OCI-LY1 (cell line): Measurements from ENCODE around the gene CCL26.

ENCODE experiments used
- H2AFZ ChIP-seq: fragments of 200-600 bp; sonication (generic), shearing (Covaris generic); 2 replicates; pipeline ENCODE4 v1.6.0; 2014; ENCODE audit warnings: antibody characterized with exemption, mild to moderate bottlenecking, low read length
- H3F3A ChIP-seq: fragments of 200-600 bp; sonication (generic), shearing (Covaris generic); 2 replicates; pipeline ENCODE4 v1.6.0; 2014; ENCODE audit warnings: mild to moderate bottlenecking, antibody characterized with exemption, low read length, moderate library complexity; ENCODE audit not compliant: insufficient read depth
- H3K27ac ChIP-seq: fragments of 200-600 bp; sonication (generic); 2 replicates; pipeline ENCODE4 v1.5.1; 2014; ENCODE audit warnings: low read length, mixed run types, mild to moderate bottlenecking, low read depth; ENCODE audit not compliant: poor library complexity, severe bottlenecking
- H3K27me3 ChIP-seq: fragments of 200-600 bp; sonication (generic); 2 replicates; pipeline ENCODE4 v1.6.0; 2014; ENCODE audit warnings: antibody characterized with exemption, mild to moderate bottlenecking, low read length, moderate library complexity; ENCODE audit not compliant: insufficient read depth
- H3K36me3 ChIP-seq: fragments of 200-600 bp; sonication (generic); 2 replicates; pipeline ENCODE4 v1.6.1; 2014; ENCODE audit warnings: mild to moderate bottlenecking, antibody characterized with exemption, low read length, moderate library complexity, mixed read lengths; ENCODE audit not compliant: insufficient read depth
- H3K4me1 ChIP-seq: fragments of 200-600 bp; sonication (generic); 2 replicates; pipeline ENCODE4 v1.5.1; 2014; ENCODE audit warnings: mild to moderate bottlenecking, low read length, moderate library complexity; ENCODE audit not compliant: insufficient read depth, severe bottlenecking
- H3K4me2 ChIP-seq: fragments of 200-600 bp; sonication (generic), shearing (Covaris generic); 2 replicates; pipeline ENCODE4 v1.6.1; 2014; ENCODE audit warnings: low read length
- H3K4me3 ChIP-seq: fragments of 200-600 bp; sonication (generic); 2 replicates; pipeline ENCODE4 v1.5.1; 2014; ENCODE audit warnings: low read length, low read depth, mild to moderate bottlenecking, mixed read lengths; ENCODE audit not compliant: poor library complexity, severe bottlenecking
- H3K79me2 ChIP-seq: fragments of 200-600 bp; shearing (Covaris generic); 2 replicates; pipeline ENCODE4 v1.6.1; 2016; ENCODE audit warnings: mixed run types, low read length, mixed read lengths; ENCODE audit not compliant: insufficient read depth
- H3K9ac ChIP-seq: fragments of 200-600 bp; sonication (generic), shearing (Covaris generic); 2 replicates; pipeline ENCODE4 v1.6.1; 2014; ENCODE audit warnings: mild to moderate bottlenecking, low read length, mixed read lengths
- H3K9me2 ChIP-seq: fragments of 200-600 bp; sonication (generic), shearing (Covaris generic); 2 replicates; pipeline ENCODE4 v1.6.1; 2014; ENCODE audit warnings: low read depth, mild to moderate bottlenecking, low read length, mixed read lengths
- H3K9me3 ChIP-seq: fragments of 200-600 bp; shearing (Covaris generic); 2 replicates; pipeline ENCODE4 v1.6.1; 2014; ENCODE audit warnings: low read length, mixed read lengths
- H4K20me1 ChIP-seq: fragments of 200-600 bp; sonication (generic), shearing (Covaris generic); 2 replicates; pipeline ENCODE4 v1.6.0; 2016; ENCODE audit warnings: mild to moderate bottlenecking, low read length; ENCODE audit not compliant: insufficient read depth
- CTCF ChIP-seq: fragments of 200-600 bp; sonication (generic), shearing (Covaris generic); IDR thresholded peaks from 2 replicates; pipeline ENCODE4 v1.5.1; 2017; ENCODE audit warnings: mild to moderate bottlenecking, antibody characterized with exemption, low read length, moderate library complexity, mixed read lengths
- EZH2 ChIP-seq: fragments of 200-600 bp; sonication (generic), shearing (Covaris generic); IDR thresholded peaks from 2 replicates; pipeline ENCODE4 v1.8.0; 2017; ENCODE audit warnings: borderline replicate concordance, mixed run types, mild to moderate bottlenecking, antibody characterized with exemption, low read length, moderate library complexity, mixed read lengths

The CCL26 gene, protein sequence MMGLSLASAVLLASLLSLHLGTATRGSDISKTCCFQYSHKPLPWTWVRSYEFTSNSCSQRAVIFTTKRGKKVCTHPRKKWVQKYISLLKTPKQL

GRCh38 chr7:75772081-75773077 lies at the start of gene CCL26:
Gene CCL26, minus strand, starts transcription at chr7:75772211. Its CDS starts 35 bp downstream, at chr7:75772176.
- no peak for TF ChIP-seq CTCF
- TF ChIP-seq EZH2 = no peak
- Histone ChIP-seq H3K27ac (no peak within 1 kb of the TSS), H4K20me1 (no peaks in the 10 kb centered on the region), H3K79me2 (no peaks in the 10 kb centered on the region), H3K36me3 (no peaks in the 10 kb centered on the region), H3K9me2 (no peaks in the 10 kb centered on the region), H3K9ac (no peak within 1 kb of the TSS), H3K4me1 (no peaks in the 10 kb centered on the region), H3K27me3 (0 out of 2 replicates have a peak, but pooled peaks cover 8% of the 10 kb centered on the region), H2AFZ (no peak within 1 kb of the TSS), H3F3A (no peaks in the 10 kb centered on the region), H3K4me3 (no peak within 1 kb of the TSS), H3K4me2 (no peak within 1 kb of the TSS), H3K9me3 (no peaks in the 10 kb centered on the region)

- H3K4me3 ChIP-seq = no peak overlapping the region
- H3F3A ChIP-seq = no peaks in the 10 kb centered on the region
- no peaks in the 10 kb centered on the region for H3K79me2 ChIP-seq
- H3K9me2 ChIP-seq = no peaks in the 10 kb centered on the region
- H3K9ac ChIP-seq = no peak overlapping the region
- no peak overlapping the region for H3K4me2 ChIP-seq
- no peaks in the 10 kb centered on the region for H3K9me3 ChIP-seq
- no peaks in the 10 kb centered on the region for H3K4me1 ChIP-seq
- H4K20me1 ChIP-seq = no peaks in the 10 kb centered on the region
- no peak overlapping the region for H2AFZ ChIP-seq
- no peak for TF ChIP-seq CTCF
- TF ChIP-seq EZH2 = no peak
- no peaks in the 10 kb centered on the region for H3K36me3 ChIP-seq
- H3K27ac ChIP-seq = no peak overlapping the region
- H3K27me3 ChIP-seq = 0 out of 2 replicates have a peak, but pooled peaks cover 4% of the 10 kb centered on the region
Measured at GRCh38 chr7:75820688-75821087, 48.7 kb upstream of the CCL26 start.

DNA sequence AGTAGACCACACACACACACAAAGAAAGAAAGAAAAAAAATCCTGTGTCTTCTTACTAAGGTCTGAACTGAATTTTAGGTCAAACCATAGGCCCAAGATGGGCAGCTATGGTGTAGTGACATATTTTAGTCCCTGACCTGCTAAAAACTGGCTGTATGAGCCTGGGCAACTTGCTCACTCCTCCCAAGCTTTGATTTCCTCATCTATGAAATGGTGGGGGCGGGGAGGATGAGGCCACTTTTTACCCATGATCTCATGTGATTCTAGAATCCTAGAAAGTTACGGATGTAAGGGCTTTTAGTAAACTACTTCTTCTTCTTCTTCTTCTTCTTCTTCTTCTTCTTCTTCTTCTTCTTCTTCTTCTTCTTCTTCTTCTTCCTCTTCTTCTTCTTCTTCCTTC lies 47.7 kb upstream of the CCL26 start:
- Histone ChIP-seq H3K9ac (no peak overlapping the region), H2AFZ (no peak overlapping the region), H3F3A (no peaks in the 10 kb centered on the region), H3K79me2 (no peaks in the 10 kb centered on the region), H3K9me2 (no peaks in the 10 kb centered on the region), H3K27ac (no peak overlapping the region), H3K4me1 (no peaks in the 10 kb centered on the region), H4K20me1 (no peaks in the 10 kb centered on the region), H3K27me3 (0 out of 2 replicates have a peak, but pooled peaks cover 4% of the 10 kb centered on the region), H3K4me3 (no peak overlapping the region), H3K36me3 (no peaks in the 10 kb centered on the region), H3K4me2 (no peak overlapping the region), H3K9me3 (no peaks in the 10 kb centered on the region)
- TF ChIP-seq CTCF (no peak), EZH2 (no peak)
